ENCODE results near the gene DOCK2. TPM values are rescaled to one million over a fixed set of nuclear protein-coding genes. Genes with fewer than 3 reads are reported as not detected.

DOCK2 gene
- total RNA-seq, 1 experiment from 2014 or later, result 2.2 TPM

- BruUV-seq (replicated peaks), result no TSS peak
- no peak for DNase-seq (ENCODE audit: low spot score)
- CTCF ChIA-PET, result no interaction called here
Observed at GRCh38 chr5:170115925-170116324, 478.9 kb downstream of the DOCK2 start.

DNA sequence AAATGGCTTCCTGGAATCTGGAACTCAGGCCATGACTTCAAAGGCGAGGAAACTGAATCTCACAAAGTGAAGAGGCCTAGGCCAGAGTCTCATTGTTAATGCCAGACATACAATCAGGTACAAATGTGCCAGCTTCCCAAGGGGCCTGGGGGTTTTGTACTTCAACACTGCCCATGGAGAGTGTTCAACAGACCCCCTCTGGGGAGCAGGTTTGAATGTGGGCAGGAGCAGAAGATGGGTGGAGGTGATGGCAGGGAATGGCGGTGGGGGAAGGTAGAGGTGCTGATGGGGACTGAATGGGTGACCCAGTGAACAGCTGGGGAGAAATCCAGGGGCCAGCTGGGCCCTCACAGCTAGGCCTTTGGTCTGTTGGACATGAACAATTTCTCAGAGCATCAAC lies 480.7 kb downstream of the DOCK2 start:
- TF ChIP-seq CTCF (conservative IDR thresholded peaks at IDR 0.05; ENCODE audit: low read depth, low read length) (no peak), EZH2 (IDR thresholded peaks at IDR 0.05; ENCODE audit: borderline replicate concordance, low read depth, low read length, poor library complexity, severe bottlenecking) (no peak)
- Histone ChIP-seq H3K4me1 (ENCODE audit: insufficient read depth, low read length, poor library complexity, severe bottlenecking) (no peaks in the 10 kb centered on the region), H3K36me3 (ENCODE audit: insufficient read depth, low read length, poor library complexity, severe bottlenecking) (no peaks in the 10 kb centered on the region), H3K4me3 (ENCODE audit: low read depth, low read length, poor library complexity, severe bottlenecking) (no peak overlapping the region), H3K9me3 (ENCODE audit: low read depth, low read length, poor library complexity, severe bottlenecking) (no peaks in the 10 kb centered on the region), H3K27ac (ENCODE audit: low read depth, low read length, poor library complexity, severe bottlenecking) (no peak overlapping the region), H3K27me3 (replicated peaks; ENCODE audit: insufficient read depth, low read depth, low read length, poor library complexity) (no peaks in the 10 kb centered on the region)
- intact Hi-C loops (cut with micrococcal nuclease; ENCODE audit: unreplicated experiment), result no loop called here
- DNase-seq (ENCODE audit: low spot score), result no peak
- POLR2A ChIA-PET (ENCODE audit: low non-redundant PET), result no interaction called here
- BruUV-seq (replicated peaks), result no TSS peak
- CTCF ChIA-PET, result no interaction called here

More at GRCh38 chr5:170115925-170116324, 478.9 kb downstream of the DOCK2 start:
- POLR2A ChIA-PET (ENCODE audit: low non-redundant PET), result no interaction called here
- Histone ChIP-seq H3K4me3 (ENCODE audit: low read depth, low read length, poor library complexity, severe bottlenecking) (no peak overlapping the region), H3K4me1 (ENCODE audit: insufficient read depth, low read length, poor library complexity, severe bottlenecking) (no peaks in the 10 kb centered on the region), H3K9me3 (ENCODE audit: low read depth, low read length, poor library complexity, severe bottlenecking) (no peaks in the 10 kb centered on the region), H3K36me3 (ENCODE audit: insufficient read depth, low read length, poor library complexity, severe bottlenecking) (no peaks in the 10 kb centered on the region), H3K27ac (ENCODE audit: low read depth, low read length, poor library complexity, severe bottlenecking) (no peak overlapping the region), H3K27me3 (replicated peaks; ENCODE audit: insufficient read depth, low read depth, low read length, poor library complexity) (no peaks in the 10 kb centered on the region)
- TF ChIP-seq EZH2 (IDR thresholded peaks at IDR 0.05; ENCODE audit: borderline replicate concordance, low read depth, low read length, poor library complexity, severe bottlenecking), result no peak
- no peak for TF ChIP-seq CTCF (conservative IDR thresholded peaks at IDR 0.05; ENCODE audit: low read depth, low read length)
- intact Hi-C loops (cut with micrococcal nuclease; ENCODE audit: unreplicated experiment), result no loop called here

DNA sequence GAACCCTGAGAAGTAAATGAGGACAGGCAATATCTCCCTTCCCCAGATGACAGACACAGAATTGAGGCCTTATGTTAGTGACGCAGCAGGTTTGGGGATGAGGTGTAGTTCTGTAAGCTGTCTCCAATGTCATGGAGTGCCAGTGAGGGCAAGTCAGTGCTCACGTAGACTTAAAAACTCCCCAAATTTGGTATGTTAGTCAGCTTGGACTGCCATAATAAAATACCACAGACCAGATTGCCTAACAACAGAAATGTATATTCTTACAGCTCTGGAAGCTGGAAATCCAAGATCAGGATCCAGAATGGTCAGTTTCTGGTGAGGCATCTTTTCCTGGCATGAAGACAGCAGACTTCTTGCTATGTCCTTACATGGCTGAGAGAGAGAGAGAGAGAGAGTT lies 483.5 kb downstream of the DOCK2 start:
- H3K27ac ChIP-seq (ENCODE audit: low read depth, low read length, poor library complexity, severe bottlenecking), result no peak overlapping the region
- H3K4me1 ChIP-seq (ENCODE audit: insufficient read depth, low read length, poor library complexity, severe bottlenecking), result no peaks in the 10 kb centered on the region
- no peaks in the 10 kb centered on the region for H3K9me3 ChIP-seq (ENCODE audit: low read depth, low read length, poor library complexity, severe bottlenecking)
- POLR2A ChIA-PET (ENCODE audit: low non-redundant PET), result no interaction called here
- CTCF ChIA-PET, result no interaction called here
- H3K4me3 ChIP-seq (ENCODE audit: low read depth, low read length, poor library complexity, severe bottlenecking), result no peak overlapping the region
- DNase-seq (ENCODE audit: low spot score), result no peak
- no peak for TF ChIP-seq EZH2 (IDR thresholded peaks at IDR 0.05; ENCODE audit: borderline replicate concordance, low read depth, low read length, poor library complexity, severe bottlenecking)
- no peak for TF ChIP-seq CTCF (conservative IDR thresholded peaks at IDR 0.05; ENCODE audit: low read depth, low read length)
- no TSS peak for BruUV-seq (replicated peaks)
- no peaks in the 10 kb centered on the region for H3K36me3 ChIP-seq (ENCODE audit: insufficient read depth, low read length, poor library complexity, severe bottlenecking)
- H3K27me3 ChIP-seq (replicated peaks; ENCODE audit: insufficient read depth, low read depth, low read length, poor library complexity), result no peaks in the 10 kb centered on the region
- intact Hi-C loops (cut with micrococcal nuclease; ENCODE audit: unreplicated experiment), result no loop called here

All from A673 (cell line).